ENCODE data around the gene EPB41L4A.
"Not testable (repeated sequence)": the region's sequence is repeated elsewhere in the genome, so short reads cannot be mapped to it uniquely, and the experiment has no call there.

The EPB41L4A gene

GRCh38 chr5:112208699-112209615 is 210.1 kb downstream of the EPB41L4A start:
- DNase-seq (ENCODE audit: low read depth in 1 of 2, low spot score in 1 of 2), result peak in 1 of 2 experiments; percentile 1
- Histone ChIP-seq H3K27me3 (ENCODE audit: insufficient read depth, poor library complexity, severe bottlenecking) (no peaks in the 10 kb centered on the region), H3K27ac (replicated peaks) (no peak overlapping the region), H3K4me3 (replicated peaks; ENCODE audit: insufficient read depth, low read length) (no peak overlapping the region)
- TF ChIP-seq POLR2AphosphoS5 (IDR thresholded peaks at IDR 0.05; ENCODE audit: low read depth), result no peak
- TF ChIP-seq CTCF (IDR thresholded peaks at IDR 0.05; ENCODE audit: insufficient read depth, low read length), result no peak
- no peak for TF ChIP-seq SPI1 (IDR thresholded peaks at IDR 0.05; ENCODE audit: borderline replicate concordance, low read depth)
- no peak for TF ChIP-seq REST (IDR thresholded peaks at IDR 0.05; ENCODE audit: insufficient replicate concordance, low read depth)
- TF ChIP-seq GABPA (IDR thresholded peaks at IDR 0.05; ENCODE audit: low read depth), result no peak

GRCh38 chr5:112208195-112208594 is 210.9 kb downstream of the EPB41L4A start:
- not testable (repeated sequence) for DNase-seq (ENCODE audit: low read depth in 1 of 2, low spot score in 1 of 2); H3K27me3 ChIP-seq (ENCODE audit: insufficient read depth, poor library complexity, severe bottlenecking); H3K4me3 ChIP-seq (replicated peaks; ENCODE audit: insufficient read depth, low read length); H3K27ac ChIP-seq (replicated peaks)

GRCh38 chr5:112205846-112206245 is 213.2 kb downstream of the EPB41L4A start:
- no peaks in the 10 kb centered on the region for H3K27me3 ChIP-seq (ENCODE audit: insufficient read depth, poor library complexity, severe bottlenecking)
- H3K27ac ChIP-seq (replicated peaks), result no peak overlapping the region
- H3K4me3 ChIP-seq (replicated peaks; ENCODE audit: insufficient read depth, low read length), result no peak overlapping the region
- DNase-seq (ENCODE audit: low read depth in 1 of 2, low spot score in 1 of 2), result no peak
- no peak for TF ChIP-seq REST (IDR thresholded peaks at IDR 0.05; ENCODE audit: insufficient replicate concordance, low read depth)

GRCh38 chr5:112203229-112203628 is 215.8 kb downstream of the EPB41L4A start:
- H3K27ac ChIP-seq (replicated peaks), result no peak overlapping the region
- TF ChIP-seq CTCF (IDR thresholded peaks at IDR 0.05; ENCODE audit: insufficient read depth, low read length) (no peak), SPI1 (IDR thresholded peaks at IDR 0.05; ENCODE audit: borderline replicate concordance, low read depth) (no peak), GABPA (IDR thresholded peaks at IDR 0.05; ENCODE audit: low read depth) (no peak), REST (IDR thresholded peaks at IDR 0.05; ENCODE audit: insufficient replicate concordance, low read depth) (no peak), POLR2AphosphoS5 (IDR thresholded peaks at IDR 0.05; ENCODE audit: low read depth) (no peak)
- H3K4me3 ChIP-seq (replicated peaks; ENCODE audit: insufficient read depth, low read length), result no peak overlapping the region
- DNase-seq (ENCODE audit: low read depth in 1 of 2, low spot score in 1 of 2), result no peak
- H3K27me3 ChIP-seq (ENCODE audit: insufficient read depth, poor library complexity, severe bottlenecking), result no peaks in the 10 kb centered on the region

Measured in HL-60 (cell line).